Measurements from ENCODE around the gene LRRC26. TPM values are rescaled to one million over a fixed set of nuclear protein-coding genes. Genes with fewer than 3 reads are reported as not detected.

The LRRC26 gene
- not detected for total RNA-seq

- POLR2A ChIA-PET: interaction anchor here (0.8 kb wide), 1 partner anchor 63 kb away, joined by 5 read pairs; no protein-coding TSS in a partner anchor
- CTCF ChIA-PET: no interaction called here
Measured at GRCh38 chr9:137169896-137170358, at the start of gene LRRC26. TSS of gene LRRC26 (minus strand) at chr9:137170051. CDS start at chr9:137169943, 108 bp downstream.

GRCh38 chr9:137218754-137219271 lies 49.0 kb upstream of the LRRC26 start:
- ChIA-PET POLR2A (interaction anchor here (0.6 kb wide), 1 partner anchor 218 kb away, joined by 4 read pairs; no protein-coding TSS in a partner anchor), CTCF (interaction anchor here (1.7 kb wide), 1 partner anchor 8 kb away, joined by 6 read pairs; the partner anchor contains the start of gene RNF224)

- ChIA-PET CTCF (interaction anchor here (1.7 kb wide), 1 partner anchor 9 kb away, joined by 6 read pairs; the partner anchor contains the start of gene RNF224), POLR2A (no interaction called here)
Measured at GRCh38 chr9:137218212-137218753, 48.4 kb upstream of the LRRC26 start.

GRCh38 chr9:137217276-137218211 lies 47.7 kb upstream of the LRRC26 start:
- POLR2A ChIA-PET: no interaction called here
- CTCF ChIA-PET: interaction anchor here (0.8 to 1.8 kb wide), 3 partner anchors 10 to 41 kb away, joined by 3 to 6 read pairs (median 4); partner anchors contain the start of gene RNF224

GRCh38 chr9:137216188-137216965 lies 46.5 kb upstream of the LRRC26 start:
- ChIA-PET CTCF (interaction anchor here (0.9 to 1.8 kb wide), 2 partner anchors 40 to 51 kb away, joined by 3 to 4 read pairs; no protein-coding TSS in a partner anchor), POLR2A (no interaction called here)

GRCh38 chr9:137215196-137215986 lies 45.5 kb upstream of the LRRC26 start:
- POLR2A ChIA-PET: no interaction called here
- CTCF ChIA-PET: no interaction called here

GRCh38 chr9:137214620-137215019 lies 44.8 kb upstream of the LRRC26 start:
- ChIA-PET CTCF (no interaction called here), POLR2A (no interaction called here)

GRCh38 chr9:137213160-137214060 lies 43.6 kb upstream of the LRRC26 start:
- CTCF ChIA-PET: no interaction called here
- POLR2A ChIA-PET: no interaction called here

GRCh38 chr9:137212520-137212919 lies 42.7 kb upstream of the LRRC26 start:
- ChIA-PET POLR2A (interaction anchor here (1.3 kb wide), 1 partner anchor 28 kb away, joined by 3 read pairs; the partner anchor contains the start of gene TUBB4B), CTCF (no interaction called here)

GRCh38 chr9:137211532-137211931 lies 41.7 kb upstream of the LRRC26 start:
- ChIA-PET POLR2A (interaction anchor here (1.3 kb wide), 1 partner anchor 29 kb away, joined by 3 read pairs; the partner anchor contains the start of gene TUBB4B), CTCF (no interaction called here)

- POLR2A ChIA-PET: interaction anchor here (1.8 to 3.2 kb wide), 2 partner anchors 17 to 34 kb away, joined by 5 to 15 read pairs; partner anchors contain the start of gene RNF208
- CTCF ChIA-PET: interaction anchor here (1.2 to 1.9 kb wide), 2 partner anchors 21 to 30 kb away, joined by 7 read pairs; partner anchors contain the start of gene RNF224
Measured at GRCh38 chr9:137206602-137207001, 36.8 kb upstream of the LRRC26 start.

GRCh38 chr9:137205126-137206069 lies 35.5 kb upstream of the LRRC26 start, which contains the start of the genes NDOR1 and TMEM203:
TSS of gene NDOR1 (plus strand) at chr9:137205700. CDS start at chr9:137205778, 78 bp downstream.
TSS of gene TMEM203 (minus strand) at chr9:137205648. CDS start at chr9:137205414, 234 bp downstream.
- CTCF ChIA-PET: interaction anchor here (1.0 to 5.0 kb wide), 5 partner anchors 10 to 76 kb away, joined by 3 to 21 read pairs (median 4); partner anchors contain the start of genes ANAPC2 and SSNA1
- POLR2A ChIA-PET: interaction anchor here (1.3 to 3.2 kb wide), 3 partner anchors 17 to 35 kb away, joined by 6 to 15 read pairs (median 7); partner anchors contain the start of genes ANAPC2, RNF208, SSNA1 and TUBB4B

- ChIA-PET CTCF (interaction anchor here (1.0 to 5.0 kb wide), 6 partner anchors 10 to 75 kb away, joined by 3 to 21 read pairs (median 5); partner anchors contain the start of genes ANAPC2, RNF224 and SSNA1), POLR2A (interaction anchor here (1.3 to 3.2 kb wide), 3 partner anchors 16 to 36 kb away, joined by 6 to 15 read pairs (median 7); partner anchors contain the start of genes ANAPC2, RNF208, SSNA1 and TUBB4B)
Measured at GRCh38 chr9:137204731-137205125, 34.9 kb upstream of the LRRC26 start.

GRCh38 chr9:137202966-137203365 lies 33.1 kb upstream of the LRRC26 start:
- ChIA-PET POLR2A (no interaction called here), CTCF (interaction anchor here (0.7 to 5.0 kb wide), 5 partner anchors 14 to 174 kb away, joined by 3 to 21 read pairs (median 3); partner anchors contain the start of genes ANAPC2, RNF224 and SSNA1)

- CTCF ChIA-PET: interaction anchor here (0.6 to 5.0 kb wide), 5 partner anchors 13 to 372 kb away, joined by 3 to 21 read pairs (median 5); partner anchors contain the start of genes ANAPC2 and SSNA1
- POLR2A ChIA-PET: interaction anchor here (0.7 to 1.5 kb wide), 5 partner anchors 13 to 86 kb away, joined by 3 to 10 read pairs (median 6); partner anchors contain the start of genes ANAPC2, SSNA1 and TUBB4B
Measured at GRCh38 chr9:137201205-137201868, 31.5 kb upstream of the LRRC26 start.
